CD4-positive, alpha-beta T cell treated with Interleukin-17A for 1 hour (primary cell): ENCODE measurements around the gene RAB35.
"Not testable (repeated sequence)": the region's sequence is repeated elsewhere in the genome, so short reads cannot be mapped to it uniquely, and the experiment has no call there.

Experiments
- DNase-seq: peaks from one replicate; pipeline ENCODE4 v3.0.0-alpha.2; 2020

Gene RAB35

GRCh38 chr12:120055231-120056000 is 61.1 kb downstream of the RAB35 start:
- DNase-seq, result no peak

DNA sequence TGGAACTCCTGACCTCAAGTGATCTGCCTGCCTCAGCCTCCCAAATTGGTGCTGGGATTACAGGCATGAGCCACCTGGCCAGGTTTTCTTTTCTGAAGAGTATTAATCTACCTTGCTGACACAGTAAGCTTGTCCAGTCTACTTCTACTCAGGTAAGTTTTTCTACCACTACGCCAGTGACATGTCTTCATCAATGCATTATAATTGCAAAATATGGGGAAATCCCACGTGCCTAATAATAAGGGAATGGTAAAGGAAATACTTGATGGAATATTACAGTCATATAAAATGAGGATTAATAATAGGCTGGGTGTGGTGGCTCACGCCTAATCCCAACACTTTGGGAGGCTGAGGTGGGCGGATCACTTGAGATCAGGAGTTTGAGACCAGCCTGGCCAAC is 62.3 kb downstream of the RAB35 start:
- no peak for DNase-seq

DNA sequence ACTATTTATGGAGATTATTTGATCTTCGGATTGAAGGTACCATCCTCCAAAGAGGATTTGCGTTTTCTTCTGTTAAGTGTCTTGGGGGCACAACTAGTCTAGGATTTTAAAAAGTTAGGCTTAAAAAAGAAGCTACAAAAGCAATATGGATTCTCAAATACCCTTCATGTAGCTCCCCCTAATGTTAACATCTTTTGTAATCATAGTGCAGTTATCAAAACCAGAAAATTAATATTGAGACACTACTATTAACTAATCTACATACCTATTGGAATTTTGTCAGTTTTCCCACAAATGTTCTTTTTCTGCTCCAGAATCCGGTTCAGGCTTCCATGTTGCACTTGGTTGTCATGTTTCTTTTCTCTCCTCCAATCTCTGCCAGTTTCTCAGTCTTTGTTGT is 65.0 kb downstream of the RAB35 start:
- no peak for DNase-seq

- DNase-seq, result no peak
Observed at GRCh38 chr12:120049426-120049825, 67.1 kb downstream of the RAB35 start.

DNA sequence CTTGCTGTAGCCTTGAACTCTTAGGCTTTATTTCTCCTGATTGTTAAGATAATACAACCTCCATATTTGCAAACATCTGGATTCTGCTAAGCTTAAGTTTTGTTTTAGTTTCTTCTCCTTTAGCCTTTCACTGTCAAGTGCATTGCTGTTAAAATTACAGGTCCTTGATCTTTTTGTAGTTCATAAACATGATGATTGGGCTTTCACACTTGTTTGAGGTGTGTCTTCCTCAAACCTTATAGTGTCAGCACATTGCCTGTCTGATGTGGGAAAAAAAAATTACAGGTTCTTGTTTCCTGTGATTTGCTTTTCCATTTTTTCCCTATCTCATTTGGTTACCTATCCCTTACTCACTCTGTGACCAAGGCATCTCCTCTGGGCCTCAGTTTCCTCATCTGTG is 68.3 kb downstream of the RAB35 start:
- DNase-seq, result peak; percentile 55

DNA sequence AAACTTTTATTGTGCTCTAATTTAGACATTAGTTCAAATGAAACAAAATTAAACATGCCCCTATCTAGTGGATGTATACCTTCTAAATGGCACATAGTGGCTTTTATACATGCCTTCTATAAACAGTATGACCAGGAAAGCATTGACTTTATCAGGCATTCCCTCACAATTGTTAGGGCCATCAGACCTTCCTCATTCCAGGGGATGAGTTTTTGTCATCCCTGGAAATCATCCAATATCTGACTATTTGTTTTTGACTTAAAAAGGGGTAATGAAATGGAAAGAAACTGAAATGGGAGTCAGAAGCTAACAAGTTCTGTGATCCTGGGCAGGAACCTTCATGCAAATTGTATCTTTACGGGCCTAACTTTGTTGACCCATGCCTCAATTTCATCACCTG is 69.5 kb downstream of the RAB35 start:
- no peak for DNase-seq

GRCh38 chr12:120045367-120045766 is 71.2 kb downstream of the RAB35 start:
- not testable (repeated sequence) for DNase-seq
